Endothelial cell of umbilical vein (primary cell): ENCODE results near the gene RNF10. TPM values are rescaled to one million over a fixed set of nuclear protein-coding genes. Genes with fewer than 3 reads are reported as not detected.

Experiments
- BruUV-seq: library from RNA; stranded (reverse); fragments of 400-500 nt; replicated peaks from 2 replicates; lab custom pipeline; 2021; lab: Mats Ljungman, UMichigan
- CTCF ChIA-PET: fragments of 300-600, 350-600 bp; sonication (Branson Sonifier 250); formaldehyde crosslinking; loops from one replicate; lab custom pipeline; 2021; ENCODE audit warnings: antibody characterized with exemption, inconsistent platforms; lab: Charles Lee
- POLR2A ChIA-PET: fragments of 300-600, 350-600 bp; sonication (Branson Sonifier 250); formaldehyde crosslinking; loops from one replicate; lab custom pipeline; 2021; ENCODE audit warnings: antibody characterized with exemption, inconsistent platforms; lab: Charles Lee
- DNase-seq: peaks from one replicate; pipeline ENCODE4 v3.0.0-alpha.2; 2011; ENCODE audit warnings: low read depth, low spot score
- FAIRE-seq: peaks from 2 replicates; lab custom pipeline; 2011; peaks lifted over from hg19 to GRCh38; lab: Jason Lieb, UNC
- H2AFZ ChIP-seq: 2 replicates; pipeline ENCODE4 v1.6.0; 2012; ENCODE audit warnings: low read depth, low read length, control low read depth, inconsistent platforms
- H3K27ac ChIP-seq: 2 replicates; pipeline ENCODE4 v1.5.1; 2011; ENCODE audit warnings: low read depth, mild to moderate bottlenecking, control low read depth, low read length, moderate library complexity; ENCODE audit not compliant: insufficient read depth
- H3K27me3 ChIP-seq, 2 experiments: 2 replicates each; pipeline versions ENCODE4 v1.6.0 to v1.6.1; 2011; ENCODE audit warnings: low read length in 2 of 2, mixed read lengths in 1 of 2; ENCODE audit not compliant: control insufficient read depth in 2 of 2, insufficient read depth in 2 of 2
- H3K36me3 ChIP-seq, 2 experiments: 2 replicates in 1 of 2; 3 replicates in 1 of 2; pipeline ENCODE4 v1.5.1; 2011; ENCODE audit warnings: low read length in 2 of 2, mild to moderate bottlenecking in 1 of 2, moderate library complexity in 1 of 2; ENCODE audit not compliant: control insufficient read depth in 2 of 2, insufficient read depth in 2 of 2; ENCODE audit errors: extremely low read depth in 1 of 2
- H3K4me1 ChIP-seq: 3 replicates; pipeline ENCODE4 v1.5.1; 2011; ENCODE audit warnings: mild to moderate bottlenecking, low read length; ENCODE audit not compliant: control insufficient read depth, insufficient read depth; ENCODE audit errors: extremely low read depth
- H3K4me2 ChIP-seq: 2 replicates; pipeline ENCODE4 v1.6.1; 2011; ENCODE audit warnings: low read length, control low read depth, mixed read lengths; ENCODE audit not compliant: insufficient read depth
- H3K4me3 ChIP-seq, 3 experiments: fragments of 200-600 bp in 1 of 3; sonication (generic), shearing (Covaris generic) in 1 of 3; replicated peaks in 1 of 3; 2 replicates each; pipeline ENCODE4 v1.5.1; 2011 to 2016; ENCODE audit warnings: control low read depth in 3 of 3, low read length in 3 of 3, mild to moderate bottlenecking in 2 of 3, inconsistent platforms in 1 of 3, low read depth in 1 of 3, moderate library complexity in 1 of 3; ENCODE audit not compliant: insufficient read depth in 1 of 3
- H3K79me2 ChIP-seq: 2 replicates; pipeline ENCODE4 v1.6.0; 2012; ENCODE audit warnings: low read length, inconsistent platforms; ENCODE audit not compliant: control insufficient read depth, insufficient read depth
- H3K9ac ChIP-seq: replicated peaks from 2 replicates; pipeline ENCODE3; 2011; ENCODE audit warnings: low read length, control low read depth; ENCODE audit not compliant: insufficient read depth; ENCODE audit errors: extremely low read depth
- H3K9me1 ChIP-seq: replicated peaks from 3 replicates; pipeline ENCODE4 v1.6.0; 2011; ENCODE audit warnings: mild to moderate bottlenecking, low read length; ENCODE audit not compliant: control insufficient read depth, insufficient read depth; ENCODE audit errors: extremely low read depth
- H3K9me3 ChIP-seq: replicated peaks from 2 replicates; pipeline ENCODE4 v1.5.1; 2012; ENCODE audit warnings: low read length, inconsistent platforms; ENCODE audit not compliant: control insufficient read depth, insufficient read depth
- H4K20me1 ChIP-seq: replicated peaks from 2 replicates; pipeline ENCODE3; 2011; ENCODE audit warnings: mild to moderate bottlenecking, low read length; ENCODE audit not compliant: control insufficient read depth, insufficient read depth; ENCODE audit errors: extremely low read depth
- FOS ChIP-seq: IDR thresholded peaks from 2 replicates; pipeline ENCODE4 v1.6.1; 2011; ENCODE audit warnings: mild to moderate bottlenecking, low read length, moderate library complexity, borderline replicate concordance; ENCODE audit not compliant: insufficient read depth
- GATA2 ChIP-seq: IDR thresholded peaks from 2 replicates; pipeline ENCODE4 v1.7.0; 2011; ENCODE audit warnings: low read depth, mild to moderate bottlenecking, moderate library complexity, mixed read lengths, low read length; ENCODE audit not compliant: insufficient read length, insufficient read depth
- JUN ChIP-seq: IDR thresholded peaks from 2 replicates; pipeline ENCODE4 v1.6.1; 2011; ENCODE audit warnings: borderline replicate concordance, low read depth; ENCODE audit not compliant: insufficient read length, insufficient read depth
- MYC ChIP-seq: IDR thresholded peaks from one replicate; pipeline ENCODE4 v1.6.1; 2011; ENCODE audit warnings: mild to moderate bottlenecking, low read depth, low read length
- POLR2AphosphoS5 ChIP-seq: IDR thresholded peaks from 2 replicates; pipeline ENCODE4 v1.6.1; 2012; ENCODE audit warnings: low read depth, mild to moderate bottlenecking, control low read depth, low read length, moderate library complexity; ENCODE audit not compliant: insufficient read depth
- dilution Hi-C: fragments of 300-500 bp; cut with MboI; formaldehyde crosslinking; loops from one replicate; pipeline ENCODE4 v1.15.0; 2019; ENCODE audit warnings: low sequenced_read_pairs; ENCODE audit not compliant: extremely low pct_ligation_motif_present
- intact Hi-C: fragments of 100-400 bp; cut with micrococcal nuclease; formaldehyde crosslinking; loops from one replicate; pipeline ENCODE4 v1.10.0; 2022
- polyA plus RNA-seq, 4 experiments: library from polyadenylated mRNA; depleted of rRNA in 3 of 4; stranded (reverse) in 3 of 4; unstranded in 1 of 4; fragments of >200 nt; gene quantifications; 2 replicates each; pipeline versions ENCODE4 v1.2.1 to v1.2.3, GENCODE V29; 2011 to 2012; ENCODE audit warnings: missing spikeins in 1 of 4
- total RNA-seq: library from RNA; stranded (reverse); gene quantifications from 2 replicates; pipeline ENCODE4 v1.2.3, GENCODE V29; 2021
- TF ChIP-seq, protein P1 (sequence below), 2 donors: IDR thresholded peaks; 1 replicate in 1 of 2; 2 replicates in 1 of 2; pipeline ENCODE4 v1.5.1; 2011; ENCODE audit warnings: low read length in 2 of 2, mild to moderate bottlenecking in 2 of 2, moderate library complexity in 2 of 2, control low read depth in 1 of 2, inconsistent platforms in 1 of 2, low read depth in 1 of 2; ENCODE audit not compliant: insufficient read depth in 1 of 2; ENCODE audit errors: extremely low read depth in 1 of 2

The RNF10 gene
- total and polyA plus RNA-seq, 2 donors (not counting 3 experiments of a cell fraction or from before 2014, with no cell fraction given) = 120 to 236 TPM

DNA sequence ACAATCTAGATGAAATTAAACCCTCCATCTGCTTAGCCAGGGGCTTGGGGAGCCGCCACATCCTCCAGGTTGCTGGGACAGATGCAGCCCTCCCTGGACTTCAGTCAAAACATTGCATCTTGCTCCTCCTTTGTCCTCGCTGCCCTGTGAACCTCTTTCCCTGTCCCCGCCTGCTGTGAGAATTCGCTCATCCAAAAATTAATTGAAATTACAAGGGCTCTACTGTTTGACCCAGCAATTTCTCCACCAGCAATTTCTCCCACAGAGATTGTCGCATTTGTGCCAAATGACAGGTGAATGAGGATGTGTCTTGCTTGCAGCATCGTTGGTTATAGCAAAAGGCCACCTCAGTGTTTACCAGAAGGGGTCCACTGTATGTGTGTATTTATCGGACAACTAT, 52.0 kb downstream of the RNF10 start:
- intact Hi-C loops = no loop called here
- peaks cover 13% of the 10 kb centered on the region for H3K4me1 ChIP-seq
- no peaks in the 10 kb centered on the region for H3K79me2 ChIP-seq
- no peak for FAIRE-seq
- no peak overlapping the region for H3K9ac ChIP-seq
- H2AFZ ChIP-seq = no peak overlapping the region
- POLR2A ChIA-PET = no interaction called here
- H4K20me1 ChIP-seq = no peaks in the 10 kb centered on the region
- no peak overlapping the region for H3K4me3 ChIP-seq
- H3K4me2 ChIP-seq = no peak overlapping the region
- no peaks in the 10 kb centered on the region for H3K9me1 ChIP-seq
- H3K36me3 ChIP-seq = no peaks in the 10 kb centered on the region
- CTCF ChIA-PET = interaction anchor here (0.8 kb wide), 1 partner anchor 63 kb away, joined by 3 read pairs; no protein-coding TSS in a partner anchor
- no peaks in the 10 kb centered on the region for H3K9me3 ChIP-seq
- dilution Hi-C loops = no loop called here
- no TSS peak for BruUV-seq
- TF ChIP-seq FOS (no peak), GATA2 (no peak)
- TF ChIP-seq, protein P1, sequence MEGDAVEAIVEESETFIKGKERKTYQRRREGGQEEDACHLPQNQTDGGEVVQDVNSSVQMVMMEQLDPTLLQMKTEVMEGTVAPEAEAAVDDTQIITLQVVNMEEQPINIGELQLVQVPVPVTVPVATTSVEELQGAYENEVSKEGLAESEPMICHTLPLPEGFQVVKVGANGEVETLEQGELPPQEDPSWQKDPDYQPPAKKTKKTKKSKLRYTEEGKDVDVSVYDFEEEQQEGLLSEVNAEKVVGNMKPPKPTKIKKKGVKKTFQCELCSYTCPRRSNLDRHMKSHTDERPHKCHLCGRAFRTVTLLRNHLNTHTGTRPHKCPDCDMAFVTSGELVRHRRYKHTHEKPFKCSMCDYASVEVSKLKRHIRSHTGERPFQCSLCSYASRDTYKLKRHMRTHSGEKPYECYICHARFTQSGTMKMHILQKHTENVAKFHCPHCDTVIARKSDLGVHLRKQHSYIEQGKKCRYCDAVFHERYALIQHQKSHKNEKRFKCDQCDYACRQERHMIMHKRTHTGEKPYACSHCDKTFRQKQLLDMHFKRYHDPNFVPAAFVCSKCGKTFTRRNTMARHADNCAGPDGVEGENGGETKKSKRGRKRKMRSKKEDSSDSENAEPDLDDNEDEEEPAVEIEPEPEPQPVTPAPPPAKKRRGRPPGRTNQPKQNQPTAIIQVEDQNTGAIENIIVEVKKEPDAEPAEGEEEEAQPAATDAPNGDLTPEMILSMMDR (IDR thresholded peaks at IDR 0.05; ENCODE audit: extremely low read depth in 1 of 2, insufficient read depth in 1 of 2, low read depth in 1 of 2, low read length in 2 of 2) = no peak
- no peaks in the 10 kb centered on the region for H3K27me3 ChIP-seq
- DNase-seq = no peak
- no peak overlapping the region for H3K27ac ChIP-seq

DNA sequence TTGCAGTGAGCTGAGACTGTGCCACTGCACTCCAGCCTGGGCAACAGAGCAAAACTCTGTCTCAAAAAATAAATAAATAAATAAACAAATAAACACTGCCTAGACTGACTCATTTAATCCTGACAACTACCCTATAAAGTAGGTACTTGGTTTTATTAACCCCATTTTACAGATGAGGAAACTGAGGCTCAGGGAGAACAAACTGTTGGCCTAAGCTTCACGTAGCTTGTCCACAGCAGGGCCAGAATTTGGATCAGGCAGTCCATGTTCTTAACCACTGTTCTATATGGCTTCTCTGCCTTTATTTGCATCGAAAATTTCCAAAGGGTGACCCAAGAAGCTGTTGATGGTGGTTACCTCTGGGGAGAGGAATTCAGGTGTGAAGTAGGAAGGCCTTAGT, 52.7 kb downstream of the RNF10 start:
- Histone ChIP-seq H3K4me3 (no peak overlapping the region), H3K79me2 (no peaks in the 10 kb centered on the region), H2AFZ (no peak overlapping the region), H4K20me1 (no peaks in the 10 kb centered on the region), H3K9me3 (no peaks in the 10 kb centered on the region), H3K4me2 (no peak overlapping the region), H3K9me1 (no peaks in the 10 kb centered on the region), H3K27ac (no peak overlapping the region), H3K27me3 (no peaks in the 10 kb centered on the region), H3K36me3 (no peaks in the 10 kb centered on the region), H3K4me1 (peaks cover 9% of the 10 kb centered on the region), H3K9ac (no peak overlapping the region)
- BruUV-seq = no TSS peak
- FAIRE-seq = no peak
- TF ChIP-seq JUN (no peak), MYC (no peak), POLR2AphosphoS5 (no peak), GATA2 (no peak)
- TF ChIP-seq, protein P1 (IDR thresholded peaks at IDR 0.05; ENCODE audit: extremely low read depth in 1 of 2, insufficient read depth in 1 of 2, low read depth in 1 of 2, low read length in 2 of 2) = no peak
- POLR2A ChIA-PET = no interaction called here
- CTCF ChIA-PET = interaction anchor here (0.8 to 1.5 kb wide), 2 partner anchors 62 to 385 kb away, joined by 3 to 4 read pairs; no protein-coding TSS in a partner anchor
- dilution Hi-C loops = no loop called here
- intact Hi-C loops = no loop called here
- DNase-seq = no peak
